HG03378 (cell line): ENCODE data around the gene PEX14.
"Not testable (repeated sequence)": the region's sequence is repeated elsewhere in the genome, so short reads cannot be mapped to it uniquely, and the experiment has no call there.

Experiments
- ATAC-seq: cut with Tn5 transposase; IDR thresholded peaks from one replicate; pipeline ENCODE4 v1.9.1; 2021; ENCODE audit warnings: mild to moderate bottlenecking, moderate library complexity; ENCODE audit not compliant: unreplicated experiment

Gene PEX14, protein sequence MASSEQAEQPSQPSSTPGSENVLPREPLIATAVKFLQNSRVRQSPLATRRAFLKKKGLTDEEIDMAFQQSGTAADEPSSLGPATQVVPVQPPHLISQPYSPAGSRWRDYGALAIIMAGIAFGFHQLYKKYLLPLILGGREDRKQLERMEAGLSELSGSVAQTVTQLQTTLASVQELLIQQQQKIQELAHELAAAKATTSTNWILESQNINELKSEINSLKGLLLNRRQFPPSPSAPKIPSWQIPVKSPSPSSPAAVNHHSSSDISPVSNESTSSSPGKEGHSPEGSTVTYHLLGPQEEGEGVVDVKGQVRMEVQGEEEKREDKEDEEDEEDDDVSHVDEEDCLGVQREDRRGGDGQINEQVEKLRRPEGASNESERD

DNA sequence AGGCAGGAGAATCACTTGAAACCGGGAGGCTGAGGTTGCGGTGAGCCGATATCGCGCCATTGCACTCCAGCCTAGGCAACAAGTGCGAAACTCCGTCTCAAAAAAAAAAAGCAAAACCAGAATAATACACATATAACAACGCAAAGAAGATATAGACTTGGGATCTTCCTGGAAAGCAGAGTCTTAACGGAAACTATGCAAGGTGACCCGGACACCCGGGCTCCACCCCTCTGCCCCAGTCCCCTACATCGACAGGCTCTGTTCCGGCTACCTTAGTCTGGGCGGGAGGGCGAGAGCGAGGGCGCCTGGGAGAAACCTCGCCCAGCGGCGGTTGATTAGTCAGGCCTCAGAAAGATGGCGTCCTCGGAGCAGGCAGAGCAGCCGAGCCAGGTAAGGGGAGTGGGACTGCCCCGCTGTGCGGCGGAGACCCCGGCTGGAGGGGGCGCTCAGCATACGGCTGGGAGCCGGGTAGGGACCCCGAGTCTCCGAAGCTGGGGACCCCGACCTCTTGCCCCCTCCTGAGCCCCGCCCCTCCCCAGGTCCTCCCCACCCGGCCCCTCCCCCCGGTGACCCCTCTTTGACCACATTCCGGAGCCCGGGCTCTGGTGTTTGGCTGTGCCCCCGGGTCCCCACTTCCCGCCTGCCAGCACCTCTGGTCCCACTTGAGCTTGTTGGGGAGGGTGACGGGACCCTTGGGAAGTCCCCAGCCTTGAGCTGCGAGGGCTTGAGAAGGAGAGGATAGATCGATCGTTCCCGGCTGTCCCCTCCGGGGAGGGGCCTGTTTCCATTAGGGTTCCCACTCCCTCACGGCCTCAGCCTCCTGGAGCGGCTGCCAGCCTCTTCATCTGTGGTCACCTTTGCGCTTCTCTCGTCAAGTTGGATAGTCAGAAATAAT lies at the start of gene PEX14:
PEX14 (plus strand) TSS at position 338 of the 895 bp plus-strand sequence; CDS start at position 355, 17 bp downstream.
- peak; percentile 48 for ATAC-seq

DNA sequence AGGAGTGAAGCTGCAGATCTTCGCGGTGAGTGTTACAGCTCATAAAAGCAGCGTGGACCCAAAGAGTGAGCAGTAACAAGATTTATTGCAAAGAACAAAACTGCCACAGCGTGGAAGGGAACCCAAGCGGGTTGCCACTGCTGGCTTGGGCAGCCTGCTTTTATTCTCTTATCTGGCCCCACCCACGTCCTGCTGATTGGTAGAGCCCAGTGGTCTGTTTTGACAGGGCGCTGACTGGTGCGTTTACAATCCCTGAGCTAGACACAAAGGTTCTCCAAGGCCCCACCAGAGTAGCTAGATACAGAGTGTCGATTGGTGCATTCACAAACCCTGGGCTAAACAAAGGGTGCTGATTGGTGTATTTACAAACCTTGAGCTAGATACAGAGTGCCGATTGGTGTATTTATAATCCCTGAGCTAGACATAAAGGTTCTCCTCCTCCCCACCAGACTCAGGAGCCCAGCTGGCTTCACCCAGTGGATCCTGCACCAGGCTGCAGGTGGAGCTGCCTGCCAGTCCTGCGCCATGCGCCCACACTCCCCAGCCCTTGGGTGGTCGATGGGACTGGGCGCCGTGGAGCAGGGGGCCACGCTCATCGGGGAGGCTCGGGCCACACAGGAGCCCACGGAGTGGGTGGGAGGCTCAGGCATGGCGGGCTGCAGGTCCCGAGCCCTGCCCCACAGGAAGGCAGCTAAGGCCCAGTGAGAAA lies 48.8 kb upstream of the PEX14 start:
- ATAC-seq: not testable (repeated sequence)

DNA sequence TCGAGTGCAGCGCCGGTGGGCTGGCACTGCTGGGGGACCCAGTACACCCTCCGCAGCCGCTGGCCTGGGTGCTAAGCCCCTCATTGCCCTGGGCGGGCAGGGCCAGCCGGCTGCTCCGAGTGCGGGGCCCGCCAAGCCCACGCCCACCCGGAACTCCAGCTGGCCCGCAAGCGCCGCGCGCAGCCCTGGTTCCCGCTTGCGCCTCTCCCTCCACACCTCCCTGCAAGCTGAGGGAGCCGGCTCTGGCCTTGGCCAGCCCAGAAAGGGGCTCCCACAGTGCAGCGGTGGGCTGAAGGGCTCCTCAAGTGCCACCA lies 48.3 kb upstream of the PEX14 start:
- not testable (repeated sequence) for ATAC-seq

DNA sequence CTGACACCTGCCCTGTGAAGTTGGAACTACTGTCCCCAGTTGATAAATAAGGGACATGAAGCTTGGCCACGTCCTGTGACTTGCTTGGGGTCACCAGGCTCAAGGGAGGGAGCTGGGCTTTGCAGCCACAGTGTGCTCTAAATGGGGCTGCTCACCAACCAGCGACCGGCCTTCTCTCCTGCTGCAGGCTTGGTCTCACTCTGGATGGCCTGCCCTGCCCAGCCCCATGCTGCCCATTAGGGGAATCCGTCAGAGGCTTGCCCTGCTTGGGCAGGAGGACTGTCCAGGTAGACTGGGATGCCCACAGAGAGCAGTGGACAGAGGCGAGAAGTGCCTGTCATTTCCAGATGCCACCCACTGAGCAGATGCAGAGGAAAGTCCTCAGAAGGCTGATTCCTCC lies 45.8 kb upstream of the PEX14 start:
- ATAC-seq: no peak

DNA sequence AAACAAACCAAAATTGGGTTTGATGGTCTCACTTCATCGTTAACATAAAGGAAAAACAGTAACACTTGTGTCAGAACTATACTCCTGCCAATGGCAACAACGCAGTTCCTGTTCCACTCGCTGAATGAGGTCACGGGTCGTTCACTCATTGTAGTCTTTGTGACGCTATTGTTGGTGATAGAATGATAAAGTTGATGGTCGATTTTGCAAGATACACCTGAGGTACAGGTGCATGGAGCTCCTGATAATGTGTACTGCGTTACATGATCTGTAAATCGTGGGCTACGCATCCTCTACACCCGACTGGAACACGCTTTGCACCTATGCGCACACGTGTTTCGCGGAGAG lies 44.9 kb upstream of the PEX14 start:
- ATAC-seq: peak; percentile 29

DNA sequence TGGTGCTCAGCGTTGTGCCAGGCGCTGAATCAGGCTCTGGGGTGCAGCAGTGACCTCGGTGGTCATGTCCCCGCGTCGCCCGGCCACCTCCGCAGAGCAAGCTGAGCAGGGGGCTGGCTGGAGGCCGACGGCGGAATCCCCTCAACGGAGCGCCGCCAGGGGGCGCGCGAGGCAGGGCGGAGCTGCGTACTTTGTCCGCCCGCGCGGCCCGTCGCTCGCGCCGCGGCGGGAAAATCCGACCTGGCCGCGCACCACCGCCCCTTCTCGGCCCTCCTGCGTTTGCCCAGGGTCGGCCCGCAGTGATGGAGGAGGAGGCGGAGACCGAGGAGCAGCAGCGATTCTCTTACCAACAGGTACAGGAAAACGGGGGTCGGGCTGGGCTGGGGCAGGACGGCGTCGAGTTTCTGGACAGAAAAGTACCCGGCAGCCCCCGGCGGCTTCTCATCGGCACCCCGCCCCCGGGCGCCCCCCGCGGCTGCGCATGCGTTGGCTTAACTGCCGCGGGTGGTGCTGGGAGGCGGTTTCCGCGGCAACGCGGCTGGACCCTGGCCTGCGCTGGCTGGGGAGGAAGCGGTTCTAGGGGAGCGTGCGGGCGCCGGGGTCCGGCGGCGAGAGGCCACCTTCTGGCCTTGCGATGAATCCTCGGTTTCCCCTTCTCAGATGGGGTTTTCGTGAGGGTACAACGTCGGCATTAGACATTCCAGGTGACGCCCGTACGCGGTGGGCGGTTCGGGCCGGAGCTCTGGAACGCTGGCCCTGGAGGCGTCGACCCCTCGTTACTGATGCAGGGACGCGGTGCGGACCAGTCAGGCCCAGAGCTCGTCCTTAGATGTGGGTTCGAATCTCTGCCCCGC lies 44.3 kb upstream of the PEX14 start, which contains the start of gene CENPS:
CENPS (plus strand) TSS at position 218 of the 854 bp plus-strand sequence; CDS start at position 303, 85 bp downstream.
- ATAC-seq: peak; percentile 52

DNA sequence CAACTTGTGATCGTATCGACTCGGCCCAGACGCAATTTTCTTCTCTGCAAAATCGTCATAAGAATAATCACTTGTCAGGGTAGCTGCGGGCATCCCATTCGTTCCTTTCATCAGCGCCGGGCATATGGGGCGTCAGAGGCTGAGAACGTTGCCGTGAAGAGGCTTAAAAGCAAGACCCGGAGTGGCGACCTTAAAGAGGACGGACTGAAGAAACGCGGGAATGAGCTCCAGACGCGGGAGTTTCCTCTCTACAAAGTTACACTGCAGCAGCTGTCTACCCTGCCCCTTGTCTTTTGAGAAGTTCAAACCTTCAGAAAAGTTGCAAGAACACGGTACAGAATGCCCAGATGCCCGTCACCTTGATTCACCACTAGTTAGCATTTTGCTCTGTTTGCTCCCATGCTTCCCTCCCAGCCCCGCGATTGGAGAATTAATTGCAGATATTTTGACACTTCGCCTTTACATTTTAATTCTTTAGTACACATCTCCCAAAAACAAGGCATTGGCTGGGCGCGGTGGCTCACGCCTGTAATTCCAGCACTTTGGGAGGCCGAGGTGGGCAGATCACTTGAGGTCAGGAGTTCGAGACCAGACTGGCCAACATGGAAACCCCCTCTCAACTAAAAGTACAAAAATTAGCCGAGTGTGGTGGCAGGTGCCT lies 43.5 kb upstream of the PEX14 start:
- no peak for ATAC-seq

DNA sequence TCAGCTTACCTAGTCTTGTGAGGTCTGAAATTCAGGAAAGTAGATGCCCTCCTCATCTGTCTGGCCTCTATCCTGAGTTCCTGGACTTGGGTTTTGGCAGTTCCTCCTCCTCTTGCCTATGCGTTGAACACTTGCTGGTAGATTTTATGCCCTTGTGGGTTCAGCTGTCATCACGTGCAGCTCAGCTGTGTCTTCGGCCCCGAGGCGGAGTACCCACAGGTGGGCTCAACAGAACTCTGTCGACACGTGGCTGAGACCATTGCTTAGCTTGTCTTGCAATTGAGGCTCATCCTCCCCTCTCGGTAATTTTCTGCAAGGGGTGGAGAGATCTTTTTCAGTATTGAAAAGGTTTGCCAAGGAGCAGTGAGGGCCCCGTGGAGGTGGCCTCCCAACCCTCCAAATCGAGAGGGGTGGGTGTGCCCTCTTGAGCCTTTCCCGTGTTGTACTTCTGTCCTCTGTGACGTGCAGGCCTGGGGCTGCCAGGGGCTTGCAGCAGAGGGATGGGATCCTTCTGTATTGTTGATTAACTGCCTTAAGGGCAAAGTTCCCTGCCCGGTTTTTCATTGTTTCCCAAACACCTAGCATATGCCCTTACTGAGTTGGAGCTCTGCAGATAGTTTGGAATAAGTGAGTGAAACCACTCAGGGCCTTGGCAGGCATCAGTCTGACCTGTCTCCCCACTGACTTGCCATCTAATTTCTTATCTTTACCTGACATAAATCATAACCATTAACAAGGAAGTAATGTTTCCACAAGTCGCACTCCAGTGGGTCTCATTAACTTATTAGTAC lies 41.6 kb upstream of the PEX14 start:
- no peak for ATAC-seq

DNA sequence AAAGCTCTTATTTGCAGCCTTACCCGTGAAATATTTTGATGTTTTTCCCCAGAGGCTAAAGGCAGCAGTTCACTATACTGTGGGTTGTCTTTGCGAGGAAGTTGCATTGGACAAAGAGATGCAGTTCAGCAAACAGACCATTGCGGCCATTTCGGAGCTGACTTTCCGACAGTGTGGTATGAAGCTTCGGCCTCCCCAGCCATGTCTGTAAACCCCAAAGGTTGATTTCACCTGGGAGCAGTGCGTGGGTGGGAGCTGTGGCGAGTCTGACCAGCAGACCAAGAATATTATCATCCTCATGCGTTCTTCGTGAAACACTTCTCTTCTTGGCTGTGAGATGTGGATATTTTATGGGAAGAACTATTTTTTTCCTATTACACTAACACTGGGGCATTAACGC lies 41.0 kb upstream of the PEX14 start:
- ATAC-seq: no peak

DNA sequence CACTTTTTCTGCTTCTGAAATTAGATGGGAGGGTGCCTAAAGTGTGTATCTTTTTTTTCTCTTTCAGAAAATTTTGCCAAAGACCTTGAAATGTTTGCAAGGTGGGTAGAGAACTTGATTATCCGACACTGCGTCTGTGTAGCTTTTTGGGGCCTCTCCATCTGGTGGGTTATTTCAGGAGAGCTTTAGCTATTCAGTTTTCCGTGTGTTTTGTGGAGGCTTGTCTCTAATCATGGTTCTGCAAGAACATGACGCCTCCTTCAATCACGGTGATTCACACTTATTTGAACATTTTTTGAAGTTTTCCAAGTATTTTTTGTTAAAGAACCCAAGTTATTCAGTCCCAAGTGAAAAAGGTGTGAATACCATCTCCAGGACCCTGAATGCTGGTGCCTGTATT lies 40.2 kb upstream of the PEX14 start:
- ATAC-seq: no peak

DNA sequence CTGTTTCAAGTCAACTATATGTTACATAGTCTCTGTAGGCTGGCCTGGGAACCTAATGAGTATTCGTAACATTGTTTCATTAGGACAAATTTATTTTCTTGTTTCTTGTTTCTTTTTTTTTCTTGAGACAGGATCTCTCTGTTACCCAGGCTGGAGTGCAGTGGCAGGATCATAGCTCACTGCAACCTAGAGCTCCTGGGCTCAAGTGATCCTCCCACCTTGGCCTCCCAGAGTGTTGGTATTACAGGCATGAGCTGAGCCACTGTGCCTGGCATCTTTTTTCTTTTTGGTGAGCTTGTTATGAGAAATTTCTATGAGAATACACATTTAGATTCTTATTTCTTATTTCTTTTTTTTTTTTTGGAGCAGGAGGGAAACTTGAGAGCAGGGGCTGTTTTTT lies 37.7 kb upstream of the PEX14 start:
- ATAC-seq: no peak

DNA sequence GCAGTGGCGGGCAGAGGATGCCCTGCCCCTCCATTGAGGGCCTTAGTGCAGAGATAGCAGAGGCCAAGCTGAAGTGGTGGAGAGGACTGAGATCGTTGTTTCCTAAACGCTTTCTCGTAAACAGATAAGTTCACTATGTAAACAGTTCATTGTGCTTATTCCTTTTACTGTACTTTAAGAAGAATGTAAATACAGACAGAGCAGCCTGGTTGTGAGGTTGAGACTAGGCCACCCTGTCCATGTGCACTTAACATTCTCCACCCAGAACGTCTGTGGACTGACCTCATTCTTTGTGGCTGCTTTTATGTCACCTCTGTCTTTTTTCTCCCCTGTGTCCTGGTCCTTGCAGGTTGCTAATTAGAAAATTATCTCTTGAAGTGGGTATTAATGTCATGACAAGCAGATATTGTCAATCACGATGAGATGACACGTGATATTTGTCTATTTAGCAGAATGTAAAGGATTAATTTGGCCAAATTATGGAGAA lies 36.0 kb upstream of the PEX14 start:
- ATAC-seq: no peak

DNA sequence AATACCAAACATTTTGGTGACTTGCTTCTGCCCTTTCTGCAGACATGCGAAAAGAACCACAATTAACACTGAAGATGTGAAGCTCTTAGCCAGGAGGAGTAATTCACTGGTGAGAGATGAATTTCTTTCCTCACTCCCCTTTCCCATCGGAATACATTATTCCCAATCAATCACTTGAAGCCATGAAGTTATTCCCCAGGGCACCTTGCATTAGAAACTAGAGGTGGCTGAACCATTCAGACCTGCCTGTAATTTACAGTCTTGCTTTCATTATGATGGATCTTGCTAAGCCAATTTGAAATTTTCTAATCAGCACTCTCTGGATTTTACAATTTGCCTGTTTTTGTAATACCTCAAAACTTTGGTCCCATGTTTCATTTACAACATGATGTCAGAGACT lies 34.4 kb upstream of the PEX14 start:
- ATAC-seq: no peak

DNA sequence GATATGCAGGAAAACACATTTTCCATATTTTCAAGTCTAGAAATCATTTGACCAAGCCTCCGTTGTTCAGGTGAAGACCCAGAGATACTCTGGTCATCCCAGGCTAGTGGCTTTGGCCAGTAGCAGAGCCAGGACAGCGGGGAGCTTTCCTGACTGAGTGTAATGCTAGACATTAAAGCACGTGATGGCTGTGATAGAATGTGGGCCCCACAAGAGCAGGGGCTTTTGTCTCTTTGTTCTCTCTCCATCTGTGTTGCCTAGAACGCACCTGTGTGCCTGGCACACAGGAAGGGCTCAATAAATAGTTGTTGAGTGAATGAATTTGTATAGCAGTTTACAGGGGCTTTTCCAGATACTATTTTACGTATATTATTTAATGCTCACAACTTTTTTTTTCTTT lies 34.0 kb upstream of the PEX14 start:
- no peak for ATAC-seq

DNA sequence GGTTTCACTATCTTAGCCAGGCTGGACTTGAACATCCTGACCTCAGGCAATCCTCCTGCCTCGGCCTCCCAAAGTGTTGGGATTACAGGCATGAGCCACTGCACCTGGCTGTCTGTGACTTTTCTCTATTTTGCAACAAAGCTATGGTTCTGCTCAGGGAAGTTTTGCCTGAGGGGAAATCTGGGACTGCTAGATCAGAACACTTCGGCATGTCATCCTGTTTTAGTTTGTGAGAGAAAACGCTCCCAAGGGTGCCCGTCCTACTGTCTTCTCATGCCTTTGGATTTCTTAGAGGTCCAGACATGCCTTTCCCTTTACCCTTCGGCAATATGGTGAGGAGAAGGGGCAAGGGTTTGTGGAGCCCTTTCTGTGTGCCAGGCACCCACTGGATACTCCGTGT lies 30.5 kb upstream of the PEX14 start:
- ATAC-seq: no peak

DNA sequence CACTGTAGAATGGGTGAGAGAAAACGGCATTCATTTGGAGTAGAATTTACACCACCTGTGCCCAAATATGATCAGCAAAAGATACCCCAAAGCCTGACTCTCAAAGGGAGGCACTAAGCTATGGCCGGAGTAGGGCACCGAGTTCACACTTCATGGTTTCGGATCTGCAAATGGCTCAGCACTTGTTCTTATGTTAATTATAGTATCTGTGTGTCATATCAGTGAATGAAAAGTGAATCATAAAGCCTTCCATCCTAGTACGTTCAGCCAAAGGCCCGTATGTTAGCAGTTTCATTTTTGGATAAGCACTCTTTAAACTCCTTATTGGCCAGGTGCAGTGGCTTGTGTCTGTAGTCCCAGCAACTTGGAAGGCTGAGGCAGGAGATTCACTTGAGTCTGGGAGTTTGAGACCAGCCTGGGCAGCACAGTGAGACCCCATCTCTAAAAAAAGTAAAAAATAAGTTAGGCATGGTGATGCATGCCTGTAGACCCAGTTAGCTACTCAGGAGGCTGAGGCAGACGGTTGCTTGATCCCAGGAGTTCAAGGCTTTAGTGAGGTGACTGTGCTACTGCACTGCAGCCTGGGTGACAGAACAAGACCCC lies 29.9 kb upstream of the PEX14 start:
- no peak for ATAC-seq

DNA sequence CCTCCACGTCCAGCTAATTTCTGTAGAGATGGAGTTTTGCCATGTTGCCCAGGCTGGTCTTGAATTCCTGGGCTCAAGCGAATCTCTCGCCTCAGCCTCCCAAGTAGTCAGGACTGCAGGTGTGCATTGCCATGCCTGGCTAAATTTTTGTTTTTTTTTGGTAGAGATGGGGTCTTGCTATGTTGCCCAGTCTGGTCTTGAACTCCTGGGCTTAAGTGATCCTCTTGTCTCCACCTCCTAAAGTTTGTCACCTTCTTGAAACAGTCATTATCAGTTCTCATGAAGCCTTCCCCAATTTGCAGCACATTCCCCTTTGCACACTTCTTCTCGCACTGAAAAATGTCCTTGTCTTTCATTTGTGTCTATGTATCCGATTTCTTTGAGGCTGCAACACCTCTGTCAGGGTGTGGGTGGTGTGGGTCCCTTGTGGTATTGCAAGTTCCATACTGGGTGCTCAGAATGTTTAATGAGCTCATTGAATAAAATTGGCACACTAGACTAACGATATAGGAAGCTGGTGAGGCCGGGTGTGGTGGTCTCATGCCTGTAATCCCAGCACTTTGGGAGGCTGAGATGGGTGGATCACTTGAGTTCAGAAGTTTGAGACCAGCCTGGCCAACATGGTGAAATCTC lies 27.8 kb upstream of the PEX14 start:
- no peak for ATAC-seq

DNA sequence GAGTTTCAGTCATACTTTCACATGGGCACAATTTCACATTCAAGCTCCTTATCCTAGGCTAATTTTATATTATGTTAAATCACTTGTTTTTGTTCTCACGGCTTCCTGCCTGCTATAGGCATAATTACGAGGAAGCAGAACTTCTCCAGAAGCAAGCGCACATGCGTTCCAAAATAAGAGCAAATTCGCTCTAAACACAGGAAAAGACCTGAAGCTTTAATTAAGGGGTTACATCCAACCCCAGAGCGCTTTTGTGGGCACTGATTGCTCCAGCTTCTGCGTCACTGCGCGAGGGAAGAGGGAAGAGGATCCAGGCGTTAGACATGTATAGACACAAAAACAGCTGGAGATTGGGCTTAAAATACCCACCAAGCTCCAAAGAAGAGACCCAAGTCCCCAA lies 25.0 kb upstream of the PEX14 start, which contains the start of gene CORT:
CORT (plus strand) TSS at position 281 of the 400 bp plus-strand sequence. CDS start 193 bp downstream, outside the sequence.
- no peak for ATAC-seq
